ENCODE results near the gene PNPO. TPM values are rescaled to one million over a fixed set of nuclear protein-coding genes. Genes with fewer than 3 reads are reported as not detected.

Gene PNPO
- total and polyA plus RNA-seq, 2 of the 13 experiments (the other 11 are each of a cell fraction or from before 2014, with no cell fraction given): 47.9 to 63.3 TPM

DNA sequence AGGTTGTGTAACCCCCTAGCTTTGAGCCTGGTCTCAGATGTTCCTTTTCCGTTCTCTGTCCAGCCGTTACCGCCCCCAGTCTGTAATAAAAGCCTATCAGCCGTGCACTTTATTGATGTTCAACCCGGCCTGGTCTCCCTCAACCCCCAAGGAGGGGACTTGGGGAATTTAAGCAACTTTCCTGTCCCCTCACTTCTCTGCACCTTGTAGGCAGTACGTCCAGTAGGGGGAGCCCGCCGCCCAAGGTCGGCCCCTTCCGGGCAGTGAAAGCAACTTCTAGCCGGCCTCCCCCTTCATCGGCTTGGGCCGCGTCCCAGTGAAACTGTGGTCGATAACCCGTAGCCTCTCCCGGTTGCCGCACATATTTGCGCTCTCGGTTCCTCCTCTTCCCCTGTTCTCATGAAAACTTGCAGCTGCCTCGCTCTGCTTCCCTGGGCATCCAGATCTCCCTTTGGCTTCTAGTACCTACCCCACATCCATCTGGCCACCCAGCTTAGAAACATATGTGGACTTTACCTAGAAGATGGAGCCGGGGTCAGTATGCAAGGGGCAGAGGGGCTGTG is 7.9 kb downstream of the PNPO start (continued):
- no peak for TF ChIP-seq ATF3 (CRISPR knock-in tag; IDR thresholded peaks at IDR 0.05)
- TF ChIP-seq TBL1XR1 (IDR thresholded peaks at IDR 0.05; ENCODE audit: borderline replicate concordance, low read length, partially characterized antibody): peak; percentile 49
- TF ChIP-seq ZNF264 (CRISPR knock-in tag; IDR thresholded peaks at IDR 0.05): no peak
- TF ChIP-seq HNF1A (IDR thresholded peaks at IDR 0.05; ENCODE audit: low read depth): peak; percentile 48; the same call in 1 of the 2 replicates
- TF ChIP-seq HNF1A (CRISPR knock-in tag; IDR thresholded peaks at IDR 0.05; ENCODE audit: borderline replicate concordance): no peak
- 0 out of 2 replicates have a peak, but pooled peaks have one; percentile 66 for TF ChIP-seq MTERF4 (CRISPR knock-in tag; IDR thresholded peaks at IDR 0.05)
- no peak; the same call in 1 of the 2 replicates for TF ChIP-seq YEATS2 (CRISPR knock-in tag; IDR thresholded peaks at IDR 0.05; ENCODE audit: borderline replicate concordance)
- no peak for TF ChIP-seq GATA4 (IDR thresholded peaks at IDR 0.05; ENCODE audit: borderline replicate concordance, low read depth)
- no peak for TF ChIP-seq ZNF770 (CRISPR knock-in tag; IDR thresholded peaks at IDR 0.05)
- TF ChIP-seq ZNF605 (CRISPR knock-in tag; IDR thresholded peaks at IDR 0.05): peak; percentile 97
- TF ChIP-seq ZNF33B (CRISPR knock-in tag; IDR thresholded peaks at IDR 0.05): peak; percentile 89; the same call in 1 of the 2 replicates
- 0 out of 2 replicates have a peak, but pooled peaks have one; percentile 53 for TF ChIP-seq ATF7-NPFF (CRISPR knock-in tag; IDR thresholded peaks at IDR 0.05; ENCODE audit: low read depth)
- peak; percentile 82; the same call in 1 of the 2 replicates for TF ChIP-seq SSRP1 (CRISPR knock-in tag; IDR thresholded peaks at IDR 0.05)
- TF ChIP-seq MYC (CRISPR knock-in tag; IDR thresholded peaks at IDR 0.05; ENCODE audit: borderline replicate concordance): no peak
- no peak for TF ChIP-seq KDM5B (CRISPR knock-in tag; IDR thresholded peaks at IDR 0.05; ENCODE audit: borderline replicate concordance)
